ENCODE measurements around the gene LARGE1. TPM values are rescaled to one million over a fixed set of nuclear protein-coding genes. Genes with fewer than 3 reads are reported as not detected.

LARGE1 gene
- total RNA-seq, 1 experiment from 2014 or later: 4.6 TPM

- no peak for DNase-seq (ENCODE audit: low spot score)
Measured at GRCh38 chr22:33666279-33666960, 253.9 kb downstream of the LARGE1 start.

- no peak for DNase-seq (ENCODE audit: low spot score)
Measured at GRCh38 chr22:33659448-33659847, 260.8 kb downstream of the LARGE1 start.

GRCh38 chr22:33658775-33659174 lies 261.5 kb downstream of the LARGE1 start:
- DNase-seq (ENCODE audit: low spot score): no peak

GRCh38 chr22:33657670-33658069 lies 262.6 kb downstream of the LARGE1 start:
- DNase-seq (ENCODE audit: low spot score): no peak

- no peak for DNase-seq (ENCODE audit: low spot score)
Measured at GRCh38 chr22:33656808-33657628, 263.3 kb downstream of the LARGE1 start.

GRCh38 chr22:33654173-33654895 lies 265.9 kb downstream of the LARGE1 start:
- no peak for DNase-seq (ENCODE audit: low spot score)

GRCh38 chr22:33653532-33654063 lies 266.7 kb downstream of the LARGE1 start:
- no peak for DNase-seq (ENCODE audit: low spot score)

- no peak for DNase-seq (ENCODE audit: low spot score)
Measured at GRCh38 chr22:33652615-33653014, 267.7 kb downstream of the LARGE1 start.

GRCh38 chr22:33650244-33650643 lies 270.0 kb downstream of the LARGE1 start:
- DNase-seq (ENCODE audit: low spot score): no peak

GRCh38 chr22:33648478-33648877 lies 271.8 kb downstream of the LARGE1 start:
- DNase-seq (ENCODE audit: low spot score): no peak

GRCh38 chr22:33640900-33641299 lies 279.4 kb downstream of the LARGE1 start:
- DNase-seq (ENCODE audit: low spot score): no peak

GRCh38 chr22:33639588-33640254 lies 280.6 kb downstream of the LARGE1 start:
- DNase-seq (ENCODE audit: low spot score): no peak

GRCh38 chr22:33635766-33636165 lies 284.5 kb downstream of the LARGE1 start:
- no peak for DNase-seq (ENCODE audit: low spot score)

- DNase-seq (ENCODE audit: low spot score): no peak
Measured at GRCh38 chr22:33631777-33632176, 288.5 kb downstream of the LARGE1 start.

- DNase-seq (ENCODE audit: low spot score): no peak
Measured at GRCh38 chr22:33625959-33626358, 294.3 kb downstream of the LARGE1 start.

GRCh38 chr22:33620085-33620484 lies 300.2 kb downstream of the LARGE1 start:
- no peak for DNase-seq (ENCODE audit: low spot score)

- no peak for DNase-seq (ENCODE audit: low spot score)
Measured at GRCh38 chr22:33606504-33606903, 313.8 kb downstream of the LARGE1 start.

- DNase-seq (ENCODE audit: low spot score): no peak
Measured at GRCh38 chr22:33605666-33606065, 314.6 kb downstream of the LARGE1 start.

GRCh38 chr22:33605221-33605620 lies 315.1 kb downstream of the LARGE1 start:
- DNase-seq (ENCODE audit: low spot score): no peak

GRCh38 chr22:33601062-33601461 lies 319.2 kb downstream of the LARGE1 start:
- no peak for DNase-seq (ENCODE audit: low spot score)

GRCh38 chr22:33600595-33600994 lies 319.7 kb downstream of the LARGE1 start:
- no peak for DNase-seq (ENCODE audit: low spot score)

GRCh38 chr22:33600113-33600512 lies 320.2 kb downstream of the LARGE1 start:
- DNase-seq (ENCODE audit: low spot score): no peak

Measured in H4 (cell line).